Trophoblast cell (in vitro differentiated cells and primary cell): ENCODE measurements around the gene RFX3.

Experiments
- DNase-seq, 2 donors: peaks; one replicate each; pipeline ENCODE4 v3.0.0-alpha.2; 2016
- H2AFZ ChIP-seq: 2 replicates; pipeline ENCODE4 v1.6.1; 2013; ENCODE audit warnings: low read length, moderate library complexity, mild to moderate bottlenecking; ENCODE audit not compliant: insufficient read depth, poor library complexity
- H2AK5ac ChIP-seq: 2 replicates; pipeline ENCODE4 v1.6.1; 2013; ENCODE audit warnings: mild to moderate bottlenecking, low read length
- H2BK120ac ChIP-seq: 2 replicates; pipeline ENCODE4 v1.6.1; 2013; ENCODE audit warnings: low read length, mild to moderate bottlenecking, moderate library complexity; ENCODE audit not compliant: insufficient read depth, poor library complexity
- H2BK12ac ChIP-seq: 2 replicates; pipeline ENCODE4 v1.6.1; 2013; ENCODE audit warnings: mild to moderate bottlenecking, low read length, moderate library complexity
- H2BK5ac ChIP-seq: 2 replicates; pipeline ENCODE4 v1.6.1; 2013; ENCODE audit warnings: low read length, low read depth, moderate library complexity, mild to moderate bottlenecking; ENCODE audit not compliant: poor library complexity
- H3K14ac ChIP-seq: 2 replicates; pipeline ENCODE4 v1.6.1; 2013; ENCODE audit warnings: mild to moderate bottlenecking, low read length
- H3K18ac ChIP-seq: 2 replicates; pipeline ENCODE4 v1.6.1; 2013; ENCODE audit warnings: mild to moderate bottlenecking, low read length
- H3K23ac ChIP-seq: 2 replicates; pipeline ENCODE4 v1.6.1; 2013; ENCODE audit warnings: low read length
- H3K27ac ChIP-seq: 2 replicates; pipeline ENCODE4 v1.5.1; 2013; ENCODE audit warnings: low read depth, mild to moderate bottlenecking, inconsistent platforms, low read length, moderate library complexity
- H3K27me3 ChIP-seq: 2 replicates; pipeline ENCODE4 v1.6.1; 2013; ENCODE audit warnings: inconsistent platforms, mild to moderate bottlenecking, low read length, moderate library complexity; ENCODE audit not compliant: insufficient read depth
- H3K36me3 ChIP-seq, 2 experiments: 1 replicate in 1 of 2; 2 replicates in 1 of 2; pipeline ENCODE4 v1.6.1; 2013; ENCODE audit warnings: low read length in 2 of 2, mild to moderate bottlenecking in 2 of 2, moderate library complexity in 1 of 2; ENCODE audit not compliant: insufficient read depth in 2 of 2, control insufficient read depth in 1 of 2
- H3K4ac ChIP-seq: 2 replicates; pipeline ENCODE4 v1.6.1; 2013; ENCODE audit warnings: low read depth, mild to moderate bottlenecking, low read length, moderate library complexity
- H3K4me1 ChIP-seq, 2 experiments: 1 replicate in 1 of 2; 2 replicates in 1 of 2; pipeline ENCODE4 v1.6.1; 2013; ENCODE audit warnings: low read length in 2 of 2, mild to moderate bottlenecking in 2 of 2, moderate library complexity in 1 of 2; ENCODE audit not compliant: insufficient read depth in 2 of 2, control insufficient read depth in 1 of 2
- H3K4me2 ChIP-seq: 2 replicates; pipeline ENCODE4 v1.6.1; 2013; ENCODE audit warnings: inconsistent platforms, mild to moderate bottlenecking, low read length, moderate library complexity
- H3K4me3 ChIP-seq: 2 replicates; pipeline ENCODE4 v1.5.1; 2013; ENCODE audit warnings: mild to moderate bottlenecking, low read depth, low read length, inconsistent platforms
- H3K79me1 ChIP-seq: one replicate; pipeline ENCODE4 v1.6.1; 2013; ENCODE audit warnings: low read length
- H3K79me2 ChIP-seq: 2 replicates; pipeline ENCODE4 v1.6.1; 2013; ENCODE audit warnings: low read length, mild to moderate bottlenecking; ENCODE audit not compliant: control insufficient read depth, insufficient read depth, poor library complexity
- H3K9ac ChIP-seq: 2 replicates; pipeline ENCODE4 v1.6.1; 2013; ENCODE audit warnings: mild to moderate bottlenecking, low read length
- H3K9me3 ChIP-seq: 2 replicates; pipeline ENCODE4 v1.6.1; 2013; ENCODE audit warnings: low read depth, mild to moderate bottlenecking, control low read depth, inconsistent platforms, low read length; ENCODE audit not compliant: insufficient read depth
- H4K12ac ChIP-seq: 2 replicates; pipeline ENCODE4 v1.6.1; 2013; ENCODE audit warnings: low read depth, mild to moderate bottlenecking, low read length, moderate library complexity
- H4K8ac ChIP-seq: 2 replicates; pipeline ENCODE4 v1.6.1; 2013; ENCODE audit warnings: low read depth, mild to moderate bottlenecking, low read length, moderate library complexity
- H4K91ac ChIP-seq: one replicate; pipeline ENCODE4 v1.6.1; 2013; ENCODE audit warnings: low read depth, mild to moderate bottlenecking, low read length, moderate library complexity
- WGBS: extraction: QIAGEN DNeasy Blood & Tissue Kit; methylation state at CpG from one replicate; pipeline ENCODE4 v1.1.7; 2013; ENCODE audit warnings: missing lambda C conversion rate; ENCODE audit not compliant: insufficient read length, insufficient coverage; ENCODE audit errors: extremely low coverage; 5-methylcytosine and 5-hydroxymethylcytosine counted together

The RFX3 gene

DNA sequence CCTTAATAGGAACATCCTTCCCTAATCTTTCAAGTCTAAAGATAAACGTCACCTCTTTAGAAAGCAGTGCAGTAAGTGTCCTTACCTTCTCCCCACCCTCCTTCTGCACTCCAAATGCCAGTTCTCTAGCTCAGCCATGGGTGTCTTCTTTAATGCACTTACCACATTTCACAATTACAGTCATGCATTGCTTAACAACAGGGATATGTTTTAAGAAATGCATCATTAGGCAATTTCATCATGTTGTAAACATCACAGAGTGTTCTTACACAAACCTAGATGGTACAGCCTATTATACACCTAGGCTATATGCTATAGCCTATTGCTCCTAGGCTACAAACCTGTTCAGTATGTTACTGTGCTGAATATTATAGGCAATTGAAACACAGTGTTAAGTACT is 91.2 kb downstream of the RFX3 start:
- no CpG with 5 or more reads among the region's 1 CpG for WGBS
- H4K12ac ChIP-seq: no peak overlapping the region
- H3K4ac ChIP-seq: no peak overlapping the region
- no peak overlapping the region for H2BK5ac ChIP-seq
- H3K36me3 ChIP-seq: no peaks in the 10 kb centered on the region
- H3K14ac ChIP-seq: no peak overlapping the region
- no peaks in the 10 kb centered on the region for H3K27me3 ChIP-seq
- no peak overlapping the region for H2AK5ac ChIP-seq
- H4K91ac ChIP-seq: no peak overlapping the region
- H4K8ac ChIP-seq: no peak overlapping the region
- H3K4me3 ChIP-seq: no peak overlapping the region
- no peak overlapping the region for H2AFZ ChIP-seq
- no peak overlapping the region for H3K23ac ChIP-seq
- H3K9me3 ChIP-seq: no peaks in the 10 kb centered on the region
- no peak overlapping the region for H3K27ac ChIP-seq
- DNase-seq: peak; percentile 9 to 78
- no peak overlapping the region for H3K9ac ChIP-seq
- H3K18ac ChIP-seq: no peak overlapping the region
- H3K4me1 ChIP-seq: no peaks in the 10 kb centered on the region
- no peak overlapping the region for H2BK12ac ChIP-seq
- no peak overlapping the region for H2BK120ac ChIP-seq
- H3K79me2 ChIP-seq: no peaks in the 10 kb centered on the region
- no peaks in the 10 kb centered on the region for H3K79me1 ChIP-seq
- H3K4me2 ChIP-seq: no peak overlapping the region

DNA sequence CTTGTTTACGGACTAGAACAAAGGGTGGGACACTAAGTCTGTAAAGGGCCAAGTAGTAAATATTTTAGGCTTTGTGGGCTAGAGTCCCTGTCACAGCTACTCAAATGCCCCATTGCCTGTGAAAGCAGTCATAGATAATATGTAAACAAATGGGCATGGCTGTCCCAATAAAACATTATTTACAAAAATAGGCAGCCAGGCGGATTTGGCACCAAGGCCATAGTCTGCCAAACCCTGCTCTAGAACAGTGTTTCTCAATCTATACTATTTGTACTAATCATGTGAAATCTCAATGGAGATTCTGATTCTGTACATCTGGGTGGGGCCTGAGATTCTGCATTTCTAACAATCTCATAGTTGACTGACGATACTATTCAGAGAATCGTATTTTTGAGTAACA is 92.0 kb downstream of the RFX3 start:
- Histone ChIP-seq H3K27ac (no peak overlapping the region), H4K8ac (no peak overlapping the region), H3K79me1 (no peaks in the 10 kb centered on the region), H3K36me3 (no peaks in the 10 kb centered on the region), H3K4ac (no peak overlapping the region), H3K4me2 (no peak overlapping the region), H4K91ac (no peak overlapping the region), H2BK5ac (no peak overlapping the region), H2AFZ (no peak overlapping the region), H3K4me3 (no peak overlapping the region), H3K9me3 (no peaks in the 10 kb centered on the region), H2BK12ac (no peak overlapping the region), H3K79me2 (no peaks in the 10 kb centered on the region), H3K9ac (no peak overlapping the region), H2BK120ac (no peak overlapping the region), H2AK5ac (no peak overlapping the region), H3K14ac (no peak overlapping the region), H3K18ac (no peak overlapping the region), H3K27me3 (no peaks in the 10 kb centered on the region), H3K23ac (no peak overlapping the region), H4K12ac (no peak overlapping the region), H3K4me1 (no peaks in the 10 kb centered on the region)
- no CpG with 5 or more reads among the region's 4 CpGs for WGBS
- DNase-seq: no peak

DNA sequence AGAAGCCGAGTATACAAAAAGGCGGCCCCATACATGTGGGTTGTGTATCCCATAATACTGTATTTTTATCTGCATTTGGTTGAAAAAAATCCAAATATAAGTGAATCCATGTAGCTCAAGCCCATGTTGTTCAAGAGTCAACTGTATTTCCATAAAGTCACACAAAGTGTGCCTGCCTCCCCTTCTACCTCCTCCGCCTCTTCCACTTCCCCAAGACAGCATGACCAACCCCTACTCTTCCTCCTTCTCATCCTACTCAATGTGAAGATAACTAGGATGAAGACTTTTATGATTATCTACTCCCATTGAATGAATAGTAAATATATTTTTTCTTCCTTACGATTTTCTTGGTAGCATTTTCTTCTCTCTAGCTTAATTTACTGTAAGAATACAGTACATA is 92.7 kb downstream of the RFX3 start:
- Histone ChIP-seq H3K14ac (no peak overlapping the region), H3K4me1 (no peaks in the 10 kb centered on the region), H3K4me3 (no peak overlapping the region), H3K36me3 (no peaks in the 10 kb centered on the region), H4K91ac (no peak overlapping the region), H4K12ac (no peak overlapping the region), H3K27me3 (no peaks in the 10 kb centered on the region), H2BK12ac (no peak overlapping the region), H3K27ac (no peak overlapping the region), H2AK5ac (no peak overlapping the region), H3K79me2 (no peaks in the 10 kb centered on the region), H3K4me2 (no peak overlapping the region), H3K9me3 (no peaks in the 10 kb centered on the region), H3K23ac (no peak overlapping the region), H3K9ac (no peak overlapping the region), H3K79me1 (no peaks in the 10 kb centered on the region), H2AFZ (no peak overlapping the region), H3K4ac (no peak overlapping the region), H2BK5ac (no peak overlapping the region), H2BK120ac (no peak overlapping the region), H3K18ac (no peak overlapping the region), H4K8ac (no peak overlapping the region)
- no CpG with 5 or more reads among the region's 4 CpGs for WGBS
- no peak for DNase-seq

DNA sequence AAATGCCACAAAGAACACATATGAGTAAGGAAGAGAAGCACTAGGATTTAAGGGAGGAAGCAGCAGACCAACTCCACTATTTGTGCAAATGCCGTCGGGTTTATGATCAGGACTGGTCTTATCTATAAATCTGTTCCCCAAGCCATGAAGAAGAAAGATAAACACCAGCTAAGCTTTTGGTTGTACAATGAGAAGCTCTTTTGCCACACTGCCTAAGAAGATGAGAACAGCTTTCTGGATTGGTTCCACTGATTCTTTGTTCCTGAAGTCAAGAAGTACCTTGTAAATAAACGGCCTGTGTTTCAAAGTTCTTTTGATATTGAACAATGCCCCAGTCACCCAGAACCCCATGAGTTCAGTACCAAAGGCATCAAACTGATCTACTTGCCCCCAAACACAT is 93.9 kb downstream of the RFX3 start:
- Histone ChIP-seq H3K4ac (no peak overlapping the region), H3K36me3 (no peaks in the 10 kb centered on the region), H4K91ac (no peak overlapping the region), H2BK5ac (no peak overlapping the region), H3K4me2 (no peak overlapping the region), H2BK12ac (no peak overlapping the region), H3K14ac (no peak overlapping the region), H2BK120ac (no peak overlapping the region), H3K9me3 (no peaks in the 10 kb centered on the region), H3K4me1 (no peaks in the 10 kb centered on the region), H3K79me2 (no peaks in the 10 kb centered on the region), H4K8ac (no peak overlapping the region), H2AK5ac (no peak overlapping the region), H3K27ac (no peak overlapping the region), H2AFZ (no peak overlapping the region), H3K4me3 (no peak overlapping the region), H3K79me1 (no peaks in the 10 kb centered on the region), H4K12ac (no peak overlapping the region), H3K18ac (no peak overlapping the region), H3K27me3 (no peaks in the 10 kb centered on the region), H3K9ac (no peak overlapping the region), H3K23ac (no peak overlapping the region)
- DNase-seq: no peak
- no CpG with 5 or more reads among the region's 3 CpGs for WGBS
